GM23338 (cell line): ENCODE measurements around the gene MYD88. TPM values are rescaled to one million over a fixed set of nuclear protein-coding genes. Genes with fewer than 3 reads are reported as not detected.

ENCODE experiments used
- ATAC-seq: fragments of 200-7000 bp; cut with Tn5 transposase; 3 replicates; pipeline ENCODE4 v1.9.1; 2020
- DNase-seq: peaks from one replicate; pipeline ENCODE4 v3.0.0-alpha.2; 2015; ENCODE audit warnings: low spot score
- H2AFZ ChIP-seq: fragments of 200-600 bp; sonication (generic); 2 replicates; pipeline ENCODE4 v1.8.0; 2016; ENCODE audit warnings: antibody characterized with exemption, mild to moderate bottlenecking, moderate library complexity
- H3F3A ChIP-seq: fragments of 200-600 bp; sonication (generic); replicated peaks from 2 replicates; pipeline ENCODE4 v1.8.0; 2017; ENCODE audit warnings: antibody characterized with exemption, mixed run types, low read depth
- H3K27ac ChIP-seq: fragments of 200-600 bp; sonication (generic); 2 replicates; pipeline ENCODE4 v1.6.1; 2016; ENCODE audit warnings: low read depth
- H3K27me3 ChIP-seq: fragments of 200-600 bp; sonication (generic); 2 replicates; pipeline ENCODE4 v1.8.0; 2016; ENCODE audit warnings: mild to moderate bottlenecking, mixed run types, moderate library complexity; ENCODE audit not compliant: insufficient read depth
- H3K36me3 ChIP-seq: fragments of 200-600 bp; sonication (generic); 2 replicates; pipeline ENCODE4 v1.8.0; 2016; ENCODE audit warnings: mild to moderate bottlenecking; ENCODE audit not compliant: insufficient read depth
- H3K4me1 ChIP-seq: fragments of 200-600 bp; sonication (generic); 2 replicates; pipeline ENCODE4 v1.8.0; 2016; ENCODE audit warnings: mild to moderate bottlenecking, moderate library complexity; ENCODE audit not compliant: insufficient read depth
- H3K4me2 ChIP-seq: fragments of 200-600 bp; sonication (generic); 2 replicates; pipeline ENCODE4 v1.7.1; 2017; ENCODE audit warnings: mixed run types
- H3K4me3 ChIP-seq: fragments of 200-600 bp; sonication (generic); 2 replicates; pipeline ENCODE4 v1.6.1; 2016; ENCODE audit warnings: mixed run types
- H3K79me2 ChIP-seq: fragments of 200-600 bp; sonication (generic); replicated peaks from 2 replicates; pipeline ENCODE4 v1.8.0; 2017; ENCODE audit warnings: mild to moderate bottlenecking; ENCODE audit not compliant: insufficient read depth
- H3K9me2 ChIP-seq: fragments of 200-600 bp; sonication (generic); 2 replicates; pipeline ENCODE4 v1.8.0; 2017; ENCODE audit not compliant: insufficient read depth
- H4K20me1 ChIP-seq: fragments of 200-600 bp; sonication (generic); replicated peaks from 2 replicates; pipeline ENCODE4 v1.8.0; 2017; ENCODE audit warnings: mild to moderate bottlenecking; ENCODE audit not compliant: insufficient read depth
- H3K27ac Mint-ChIP-seq: 2 replicates; pipeline ENCODE4 v1.8.0; 2020; ENCODE audit warnings: inconsistent platforms, mild to moderate bottlenecking, moderate library complexity, mixed read lengths
- H3K27me3 Mint-ChIP-seq: 3 replicates; pipeline ENCODE4 v1.8.0; 2022; ENCODE audit warnings: low read depth, mild to moderate bottlenecking, moderate library complexity, mixed read lengths, inconsistent platforms; ENCODE audit not compliant: insufficient read depth, poor library complexity
- H3K36me3 Mint-ChIP-seq: 3 replicates; pipeline ENCODE4 v1.8.0; 2021; ENCODE audit warnings: low read depth, mild to moderate bottlenecking, inconsistent platforms, moderate library complexity, mixed read lengths
- H3K4me1 Mint-ChIP-seq: 3 replicates; pipeline ENCODE4 v1.8.0; 2020; ENCODE audit warnings: mild to moderate bottlenecking, inconsistent platforms, mixed read lengths
- H3K4me3 Mint-ChIP-seq: 3 replicates; pipeline ENCODE4 v1.8.0; 2021; ENCODE audit warnings: moderate library complexity, mild to moderate bottlenecking, inconsistent platforms, mixed read lengths
- H3K9me3 Mint-ChIP-seq: 3 replicates; pipeline ENCODE4 v1.8.0; 2020; ENCODE audit warnings: moderate library complexity, mild to moderate bottlenecking, inconsistent platforms, mixed read lengths
- CREB1 ChIP-seq: fragments of 250-450 bp; sonication (Bioruptor Pico); IDR thresholded peaks from 2 replicates; pipeline ENCODE4 v1.5.0; 2020; ENCODE audit warnings: low read depth, mild to moderate bottlenecking, moderate library complexity
- ETS1 ChIP-seq: IDR thresholded peaks from 2 replicates; pipeline ENCODE4 v1.6.1; 2016; ENCODE audit warnings: antibody characterized with exemption
- EZH2 ChIP-seq: fragments of 200-600 bp; sonication (generic); IDR thresholded peaks from one replicate; pipeline ENCODE4 v1.8.0; 2017; ENCODE audit warnings: antibody characterized with exemption, mild to moderate bottlenecking, low read depth; ENCODE audit not compliant: unreplicated experiment
- EZH2phosphoT487 ChIP-seq: fragments of 200-600 bp; sonication (generic); IDR thresholded peaks from one replicate; pipeline ENCODE4 v1.8.1; 2018; ENCODE audit warnings: antibody characterized with exemption; ENCODE audit not compliant: unreplicated experiment
- NANOG ChIP-seq: IDR thresholded peaks from 2 replicates; pipeline ENCODE4 v1.6.1; 2016; ENCODE audit warnings: antibody characterized with exemption, borderline replicate concordance
- POLR2AphosphoS5 ChIP-seq: IDR thresholded peaks from 2 replicates; pipeline ENCODE4 v1.6.1; 2016; ENCODE audit warnings: antibody characterized with exemption, low read depth
- REST ChIP-seq: IDR thresholded peaks from one replicate; pipeline ENCODE4 v1.6.1; 2018; ENCODE audit warnings: antibody characterized with exemption; ENCODE audit not compliant: unreplicated experiment
- STAT1 ChIP-seq: IDR thresholded peaks from one replicate; pipeline ENCODE4 v1.6.1; 2016; ENCODE audit warnings: antibody characterized with exemption; ENCODE audit not compliant: unreplicated experiment
- ZNF114 ChIP-seq: fragments of 250-450 bp; sonication (Bioruptor Pico); IDR thresholded peaks from 2 replicates; pipeline ENCODE4 v1.5.0; 2020; ENCODE audit warnings: mild to moderate bottlenecking, moderate library complexity
- ZNF331 ChIP-seq: fragments of 250-450 bp; sonication (Bioruptor Pico); IDR thresholded peaks from 2 replicates; pipeline ENCODE4 v1.5.0; 2020; ENCODE audit warnings: low read depth, mild to moderate bottlenecking, moderate library complexity
- polyA plus RNA-seq: library from polyadenylated mRNA; unstranded; fragments of >200 nt; fragmentation: Nextera tagmentation; extraction: Ambion mirVana; gene quantifications from 2 replicates; pipeline ENCODE4 v1.2.1, GENCODE V29; 2016
- total RNA-seq: library from RNA; depleted of rRNA; stranded (reverse); fragments of >200 nt; shearing (Covaris generic); gene quantifications from 2 replicates; pipeline ENCODE4 v1.2.3, GENCODE V29; 2014

Gene MYD88
- total and polyA plus RNA-seq, 2 experiments from 2014 or later: 15.5 to 26.0 TPM

- ATAC-seq (no peak), DNase-seq (no peak)
- Mint-ChIP-seq H3K27me3 (peaks cover 20% of the 10 kb centered on the region), H3K27ac (no peak overlapping the region), H3K4me1 (no peaks in the 10 kb centered on the region), H3K9me3 (no peaks in the 10 kb centered on the region; the same call in 2 of the 3 replicates), H3K36me3 (no peaks in the 10 kb centered on the region), H3K4me3 (no peak overlapping the region)
- TF ChIP-seq CREB1 (CRISPR knock-in tag): no peak
- TF ChIP-seq ZNF331 (CRISPR knock-in tag): no peak
- no peak for TF ChIP-seq POLR2AphosphoS5
- no peak for TF ChIP-seq STAT1
- no peak for TF ChIP-seq EZH2
- no peak for TF ChIP-seq ZNF114 (CRISPR knock-in tag)
- TF ChIP-seq NANOG: no peak
- no peak for TF ChIP-seq REST
- no peak for TF ChIP-seq EZH2phosphoT487
- no peak for TF ChIP-seq ETS1
- Histone ChIP-seq H3K9me2 (no peaks in the 10 kb centered on the region), H3F3A (no peaks in the 10 kb centered on the region), H3K4me2 (no peak overlapping the region), H3K36me3 (no peaks in the 10 kb centered on the region), H3K27ac (no peak overlapping the region), H3K4me1 (no peaks in the 10 kb centered on the region), H3K79me2 (no peaks in the 10 kb centered on the region), H3K4me3 (no peak overlapping the region), H2AFZ (no peak overlapping the region), H4K20me1 (no peaks in the 10 kb centered on the region; the same call in 1 of the 2 replicates), H3K27me3 (no peaks in the 10 kb centered on the region)
Measured at GRCh38 chr3:38114052-38114874, 24.2 kb upstream of the MYD88 start.
